BJ (cell line): ENCODE measurements around the gene SEPTIN10. TPM values are rescaled to one million over a fixed set of nuclear protein-coding genes. Genes with fewer than 3 reads are reported as not detected.

Experiments used
- CTCF ChIA-PET: fragments of 350-600 bp; formaldehyde crosslinking; extraction: SDS; loops from one replicate; lab custom pipeline; 2021; ENCODE audit warnings: antibody characterized with exemption, inconsistent platforms; lab: Yijun Ruan, JAX
- POLR2A ChIA-PET: fragments of 300-600 bp; sonication (Branson Sonifier 250); formaldehyde crosslinking; extraction: SDS; loops from one replicate; lab custom pipeline; 2021; ENCODE audit warnings: antibody characterized with exemption; lab: Charles Lee
- DNase-seq: peaks from one replicate; pipeline ENCODE4 v3.0.0-alpha.2; 2011; ENCODE audit warnings: low read depth
- H3K27me3 ChIP-seq: 2 replicates; pipeline ENCODE4 v1.6.0; 2011; ENCODE audit warnings: low read length; ENCODE audit not compliant: control insufficient read depth, insufficient read depth
- H3K36me3 ChIP-seq: 2 replicates; pipeline ENCODE4 v1.5.1; 2011; ENCODE audit warnings: low read length; ENCODE audit not compliant: control insufficient read depth, insufficient read depth
- H3K4me3 ChIP-seq: 2 replicates; pipeline ENCODE4 v1.5.1; 2011; ENCODE audit warnings: low read depth, mild to moderate bottlenecking, control low read depth, low read length
- polyA plus RNA-seq: library from polyadenylated mRNA; depleted of rRNA; stranded (reverse); fragments of >200 nt; gene quantifications from 2 replicates; pipeline ENCODE4 v1.2.3, GENCODE V29; 2011
- TF ChIP-seq, protein P1 (sequence below): IDR thresholded peaks from 2 replicates; pipeline ENCODE4 v1.5.1; 2011; ENCODE audit warnings: low read depth, mild to moderate bottlenecking, control low read depth, inconsistent platforms, low read length, moderate library complexity; ENCODE audit not compliant: insufficient read depth

Gene SEPTIN10
- polyA plus RNA-seq, 1 experiment, result 68.8 TPM

GRCh38 chr2:109638795-109639194, 25.0 kb upstream of the SEPTIN10 start:
- Histone ChIP-seq H3K36me3 (no peaks in the 10 kb centered on the region), H3K27me3 (no peaks in the 10 kb centered on the region), H3K4me3 (no peak overlapping the region)
- ChIA-PET CTCF (no interaction called here), POLR2A (no interaction called here)
- TF ChIP-seq, protein P1, sequence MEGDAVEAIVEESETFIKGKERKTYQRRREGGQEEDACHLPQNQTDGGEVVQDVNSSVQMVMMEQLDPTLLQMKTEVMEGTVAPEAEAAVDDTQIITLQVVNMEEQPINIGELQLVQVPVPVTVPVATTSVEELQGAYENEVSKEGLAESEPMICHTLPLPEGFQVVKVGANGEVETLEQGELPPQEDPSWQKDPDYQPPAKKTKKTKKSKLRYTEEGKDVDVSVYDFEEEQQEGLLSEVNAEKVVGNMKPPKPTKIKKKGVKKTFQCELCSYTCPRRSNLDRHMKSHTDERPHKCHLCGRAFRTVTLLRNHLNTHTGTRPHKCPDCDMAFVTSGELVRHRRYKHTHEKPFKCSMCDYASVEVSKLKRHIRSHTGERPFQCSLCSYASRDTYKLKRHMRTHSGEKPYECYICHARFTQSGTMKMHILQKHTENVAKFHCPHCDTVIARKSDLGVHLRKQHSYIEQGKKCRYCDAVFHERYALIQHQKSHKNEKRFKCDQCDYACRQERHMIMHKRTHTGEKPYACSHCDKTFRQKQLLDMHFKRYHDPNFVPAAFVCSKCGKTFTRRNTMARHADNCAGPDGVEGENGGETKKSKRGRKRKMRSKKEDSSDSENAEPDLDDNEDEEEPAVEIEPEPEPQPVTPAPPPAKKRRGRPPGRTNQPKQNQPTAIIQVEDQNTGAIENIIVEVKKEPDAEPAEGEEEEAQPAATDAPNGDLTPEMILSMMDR, result no peak
- DNase-seq, result no peak

GRCh38 chr2:109637749-109638570, 24.2 kb upstream of the SEPTIN10 start:
- H3K4me3 ChIP-seq, result no peak overlapping the region
- ChIA-PET POLR2A (no interaction called here), CTCF (no interaction called here)
- H3K36me3 ChIP-seq, result no peaks in the 10 kb centered on the region
- no peaks in the 10 kb centered on the region for H3K27me3 ChIP-seq
- no peak for DNase-seq
- TF ChIP-seq, protein P1, result no peak

GRCh38 chr2:109636317-109636716, 22.6 kb upstream of the SEPTIN10 start:
- POLR2A ChIA-PET, result no interaction called here
- DNase-seq, result no peak
- H3K27me3 ChIP-seq, result no peaks in the 10 kb centered on the region
- H3K4me3 ChIP-seq, result no peak overlapping the region
- no peaks in the 10 kb centered on the region for H3K36me3 ChIP-seq
- TF ChIP-seq, protein P1, result no peak
- CTCF ChIA-PET, result interaction anchor here (1.4 kb wide), 1 partner anchor 22 kb away, joined by 6 read pairs; the partner anchor contains the start of genes SEPTIN10 and SOWAHC

DNA sequence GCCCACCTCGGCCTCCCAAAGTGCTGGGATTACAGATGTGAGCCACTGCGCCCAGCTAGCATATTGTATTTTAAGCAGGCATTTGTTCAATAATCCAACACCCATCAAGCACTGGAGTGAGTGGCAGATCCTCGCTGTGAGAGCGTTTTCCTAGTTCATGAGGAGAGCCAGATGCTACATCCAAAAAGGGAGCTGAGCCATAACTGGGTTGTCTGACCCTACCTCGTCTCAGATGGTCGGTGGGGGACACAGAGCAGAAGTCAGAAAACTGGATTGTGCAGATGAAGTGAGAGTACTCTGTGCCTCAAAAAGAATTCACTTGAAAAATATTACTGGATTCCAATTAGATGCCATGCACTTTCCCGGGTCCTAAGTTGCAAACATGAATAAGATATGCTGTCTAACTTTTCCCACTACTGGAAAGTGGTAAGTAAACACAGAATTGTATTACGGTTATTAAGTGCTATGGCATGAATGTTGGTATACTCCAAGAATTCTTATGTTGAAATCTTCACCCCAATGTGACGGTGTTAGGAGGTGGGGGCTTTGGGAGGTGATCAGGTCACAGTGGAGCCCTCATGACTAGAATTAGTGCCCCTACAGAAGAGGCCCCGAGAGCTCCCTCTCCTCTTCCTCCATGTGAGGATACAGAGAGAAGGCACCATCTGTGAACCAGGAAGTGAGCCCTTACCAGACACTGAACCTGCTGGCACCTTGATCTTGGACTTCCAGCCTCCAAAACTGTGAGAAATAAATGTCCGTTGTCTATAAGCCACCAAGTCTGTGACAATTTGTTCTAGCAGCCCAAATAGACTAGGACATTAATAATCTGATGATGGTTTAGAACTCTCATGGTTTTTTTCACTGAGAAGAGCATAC, 21.9 kb upstream of the SEPTIN10 start:
- TF ChIP-seq, protein P1, result no peak
- H3K36me3 ChIP-seq, result no peaks in the 10 kb centered on the region
- DNase-seq, result no peak
- ChIA-PET POLR2A (no interaction called here), CTCF (interaction anchor here (1.4 kb wide), 1 partner anchor 22 kb away, joined by 6 read pairs; the partner anchor contains the start of genes SEPTIN10 and SOWAHC)
- H3K4me3 ChIP-seq, result no peak overlapping the region
- H3K27me3 ChIP-seq, result no peaks in the 10 kb centered on the region
